Calu3 (cell line): Measurements from ENCODE around the gene CDH4. TPM values are rescaled to one million over a fixed set of nuclear protein-coding genes. Genes with fewer than 3 reads are reported as not detected.

Experiments
- BruUV-seq: library from RNA; stranded (reverse); fragments of 400-500 nt; replicated peaks from 2 replicates; lab custom pipeline; 2021; lab: Mats Ljungman, UMichigan
- CTCF ChIA-PET: fragments of 300-600 bp; sonication (Branson Sonifier 250); formaldehyde crosslinking; loops from one replicate; lab custom pipeline; 2022; ENCODE audit warnings: antibody characterized with exemption; lab: Charles Lee
- DNase-seq: peaks from one replicate; pipeline ENCODE4 v3.0.0; 2022
- H3K27ac Mint-ChIP-seq: one replicate; pipeline ENCODE4 v1.8.0; 2022; ENCODE audit warnings: mixed read lengths; ENCODE audit not compliant: unreplicated experiment
- H3K27me3 Mint-ChIP-seq: one replicate; pipeline ENCODE4 v1.8.0; 2022; ENCODE audit warnings: mixed read lengths; ENCODE audit not compliant: unreplicated experiment
- H3K36me3 Mint-ChIP-seq: one replicate; pipeline ENCODE4 v1.8.0; 2022; ENCODE audit warnings: mild to moderate bottlenecking, moderate library complexity, mixed read lengths; ENCODE audit not compliant: insufficient read depth, unreplicated experiment
- H3K4me1 Mint-ChIP-seq: one replicate; pipeline ENCODE4 v1.8.0; 2022; ENCODE audit warnings: mild to moderate bottlenecking, low read depth, mixed read lengths; ENCODE audit not compliant: unreplicated experiment
- H3K4me3 Mint-ChIP-seq: one replicate; pipeline ENCODE4 v1.8.0; 2022; ENCODE audit warnings: mild to moderate bottlenecking, low read depth, moderate library complexity, mixed read lengths; ENCODE audit not compliant: unreplicated experiment
- H3K9me3 Mint-ChIP-seq: one replicate; pipeline ENCODE4 v1.8.0; 2022; ENCODE audit warnings: low read depth, mixed read lengths; ENCODE audit not compliant: unreplicated experiment
- CTCF ChIP-seq: fragments of 200-600 bp; IDR thresholded peaks from one replicate; pipeline ENCODE4 v1.8.0; 2022; ENCODE audit warnings: antibody characterized with exemption; ENCODE audit not compliant: unreplicated experiment
- intact Hi-C: fragments of 100-400 bp; cut with micrococcal nuclease; formaldehyde crosslinking; loops from one replicate; pipeline ENCODE4 v1.10.0; 2022; ENCODE audit not compliant: unreplicated experiment
- total RNA-seq: library from RNA; stranded (reverse); gene quantifications from 2 replicates; pipeline ENCODE4 v1.2.3, GENCODE V29; 2022

The CDH4 gene
- total RNA-seq, 1 experiment from 2014 or later, result not detected

GRCh38 chr20:61619751-61620150, 367.7 kb downstream of the CDH4 start:
- intact Hi-C loops, result no loop called here
- Mint-ChIP-seq H3K4me3 (no peak overlapping the region), H3K36me3 (no peaks in the 10 kb centered on the region), H3K4me1 (no peaks in the 10 kb centered on the region), H3K9me3 (no peaks in the 10 kb centered on the region), H3K27me3 (peaks cover 63% of the 10 kb centered on the region), H3K27ac (no peak overlapping the region)
- DNase-seq, result no peak
- no TSS peak for BruUV-seq
- no peak for TF ChIP-seq CTCF
- CTCF ChIA-PET, result interaction anchor here (0.7 kb wide), 1 partner anchor 16 kb away, joined by 6 read pairs; no protein-coding TSS in a partner anchor

GRCh38 chr20:61620174-61620573, 368.1 kb downstream of the CDH4 start:
- no TSS peak for BruUV-seq
- peaks cover 64% of the 10 kb centered on the region for H3K27me3 Mint-ChIP-seq
- no peak overlapping the region for H3K27ac Mint-ChIP-seq
- no peak overlapping the region for H3K4me3 Mint-ChIP-seq
- H3K4me1 Mint-ChIP-seq, result no peaks in the 10 kb centered on the region
- no peaks in the 10 kb centered on the region for H3K36me3 Mint-ChIP-seq
- CTCF ChIA-PET, result interaction anchor here (0.7 kb wide), 1 partner anchor 16 kb away, joined by 6 read pairs; no protein-coding TSS in a partner anchor
- intact Hi-C loops, result no loop called here
- DNase-seq, result no peak
- no peaks in the 10 kb centered on the region for H3K9me3 Mint-ChIP-seq
- TF ChIP-seq CTCF, result no peak

DNA sequence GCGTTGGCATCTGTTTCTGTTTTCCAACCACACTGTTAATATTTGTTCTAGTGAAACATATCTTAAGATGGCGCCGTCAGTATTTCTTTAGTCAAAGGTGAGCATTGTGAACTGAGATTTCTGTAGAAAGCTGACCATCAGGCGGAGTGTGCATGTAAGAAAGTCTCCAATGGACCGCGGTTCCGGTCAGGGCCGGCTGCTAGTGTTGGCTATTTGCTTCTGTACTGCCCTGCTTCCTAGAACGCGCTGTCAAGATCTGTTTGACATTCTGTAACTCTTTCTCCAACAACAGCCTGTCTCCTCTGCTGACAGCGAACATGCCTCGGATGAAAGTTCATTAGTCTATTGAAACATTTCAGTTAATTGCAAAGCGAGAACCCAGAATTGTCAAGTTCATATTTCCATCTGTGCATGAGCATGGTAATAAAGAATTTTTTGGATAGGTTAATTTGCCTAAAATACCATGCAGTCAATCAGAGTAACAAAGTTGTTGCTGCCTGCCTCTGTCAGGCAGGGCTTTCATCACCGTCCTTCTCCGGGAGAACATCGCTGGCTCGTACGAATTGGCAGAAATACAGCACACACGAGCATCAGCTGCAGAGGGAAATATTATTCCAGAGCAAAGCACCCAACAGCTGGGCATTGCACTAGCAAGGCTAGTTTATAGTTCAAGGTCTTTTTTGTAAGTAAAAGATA, 369.1 kb downstream of the CDH4 start:
- Mint-ChIP-seq H3K9me3 (no peaks in the 10 kb centered on the region), H3K27me3 (peaks cover 64% of the 10 kb centered on the region), H3K4me3 (no peak overlapping the region), H3K36me3 (no peaks in the 10 kb centered on the region), H3K4me1 (no peaks in the 10 kb centered on the region), H3K27ac (no peak overlapping the region)
- no peak for DNase-seq
- TF ChIP-seq CTCF, result no peak
- intact Hi-C loops, result no loop called here
- BruUV-seq, result no TSS peak
- CTCF ChIA-PET, result no interaction called here

GRCh38 chr20:61621852-61622251, 369.8 kb downstream of the CDH4 start:
- no peak overlapping the region for H3K27ac Mint-ChIP-seq
- intact Hi-C loops, result no loop called here
- DNase-seq, result no peak
- no peaks in the 10 kb centered on the region for H3K9me3 Mint-ChIP-seq
- no peaks in the 10 kb centered on the region for H3K4me1 Mint-ChIP-seq
- H3K4me3 Mint-ChIP-seq, result no peak overlapping the region
- H3K36me3 Mint-ChIP-seq, result no peaks in the 10 kb centered on the region
- no peak for TF ChIP-seq CTCF
- CTCF ChIA-PET, result no interaction called here
- peaks cover 71% of the 10 kb centered on the region for H3K27me3 Mint-ChIP-seq
- BruUV-seq, result no TSS peak
